Amygdala (tissue), 56 donors: Measurements from ENCODE around the gene ATP10B.

Experiments used
- DNase-seq, 56 donors: peaks; one replicate each; lab custom pipeline; 2025; lab: John Stamatoyannopoulos, UW

Gene ATP10B

GRCh38 chr5:160573318-160573717 is 278.7 kb downstream of the ATP10B start:
- no peak for DNase-seq

DNA sequence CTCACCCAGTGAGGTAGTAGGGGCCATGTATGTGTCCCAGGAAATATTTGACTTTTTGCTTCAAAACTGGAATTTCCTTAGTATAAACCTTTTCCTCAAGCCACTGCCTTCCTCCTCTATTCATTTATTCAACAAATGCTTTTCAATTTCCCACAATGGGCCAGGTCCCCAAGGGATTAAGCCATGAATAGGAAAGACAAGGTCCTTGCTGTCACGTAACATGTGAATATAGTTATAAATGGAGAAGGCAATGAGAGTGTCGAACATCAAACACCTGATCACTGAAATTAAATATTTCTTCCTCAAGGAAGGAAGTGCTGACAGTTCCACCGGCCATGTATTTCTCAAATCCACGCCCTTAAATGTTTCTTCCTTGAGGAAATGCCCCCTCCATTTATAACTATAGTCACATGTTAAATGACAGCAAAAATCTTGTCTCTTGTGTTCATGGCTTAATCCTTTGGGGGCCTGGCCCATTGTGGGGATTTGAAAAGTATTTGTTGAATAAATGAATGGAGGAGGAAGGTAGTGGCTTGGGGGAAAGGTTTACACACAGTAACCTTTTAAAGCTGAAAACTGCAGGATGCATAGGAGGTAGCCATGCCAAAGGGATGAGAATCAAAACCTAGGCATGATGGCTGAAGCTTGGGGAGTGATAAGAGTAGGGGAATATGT is 284.8 kb downstream of the ATP10B start:
- DNase-seq, result no peak

DNA sequence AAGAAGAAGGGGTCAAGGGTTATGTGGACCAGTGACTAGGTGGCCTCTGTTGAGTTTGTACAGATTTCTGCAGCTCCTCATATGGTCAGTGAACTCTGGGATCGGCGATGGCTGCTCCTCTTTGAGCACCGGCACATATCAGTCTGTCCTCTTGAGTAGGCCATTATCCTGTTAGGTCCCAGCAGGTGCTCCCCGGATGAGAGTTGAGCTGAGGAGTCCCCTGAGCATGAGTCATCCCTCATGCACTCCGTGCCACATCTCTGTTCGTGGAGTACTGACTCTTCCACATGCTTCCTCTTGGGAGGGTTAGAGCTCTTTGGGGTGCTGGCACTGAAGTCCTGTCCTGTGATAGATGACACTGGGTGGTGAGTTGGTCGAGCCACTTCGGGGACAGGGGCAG is 286.6 kb downstream of the ATP10B start:
- DNase-seq, result no peak

- DNase-seq, result no peak
Observed at GRCh38 chr5:160556846-160557245, 295.2 kb downstream of the ATP10B start.

DNA sequence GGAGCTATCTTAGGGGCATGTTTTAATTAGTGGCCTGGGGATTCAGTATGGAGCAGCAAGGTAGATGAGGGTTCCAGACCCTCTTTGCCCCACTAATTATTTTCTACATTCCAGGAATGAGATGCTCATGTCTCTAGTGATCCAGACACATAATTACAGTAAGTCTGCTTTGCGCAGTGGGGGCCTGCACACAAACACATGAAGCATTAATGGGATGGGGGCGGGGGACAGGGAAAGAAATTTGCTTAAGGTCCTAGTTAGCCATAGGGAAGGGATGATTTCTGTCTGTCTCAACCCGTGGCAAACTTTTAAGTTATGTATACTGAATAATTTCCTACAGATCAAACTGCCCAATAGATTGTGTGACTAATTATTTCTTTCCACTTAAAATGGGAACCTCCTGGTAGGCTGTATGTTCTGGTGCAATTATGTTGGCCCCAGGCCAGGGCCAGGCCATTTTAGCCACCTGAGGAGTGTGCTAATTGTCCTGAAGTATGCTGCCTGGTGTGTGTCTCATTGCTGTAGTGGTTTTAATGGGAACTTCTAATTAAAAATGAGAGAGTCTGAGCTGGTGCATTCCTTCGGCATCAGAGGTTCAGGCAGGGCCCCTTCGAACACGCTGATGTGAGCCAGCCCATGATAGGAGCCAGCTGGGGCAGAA is 295.9 kb downstream of the ATP10B start:
- DNase-seq, result no peak

DNA sequence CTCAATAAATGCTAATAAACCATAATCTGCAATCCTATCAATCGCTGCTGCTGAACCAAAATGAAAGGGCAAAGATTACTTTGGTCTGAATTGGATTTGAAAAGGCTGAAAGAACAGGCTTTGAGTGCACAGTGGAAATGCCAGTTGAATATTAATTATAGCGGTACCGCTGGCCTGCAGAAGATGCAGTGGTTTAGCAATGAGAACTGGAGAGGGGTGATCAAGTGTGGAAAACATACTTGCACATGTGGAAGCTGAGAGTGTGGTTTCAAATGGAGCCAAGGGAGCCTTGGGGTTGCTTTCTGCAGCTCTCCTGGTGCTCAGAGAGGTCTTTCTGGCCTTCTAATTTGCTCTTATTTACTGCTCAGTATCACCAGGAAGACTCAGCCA is 296.4 kb downstream of the ATP10B start:
- no peak for DNase-seq

DNA sequence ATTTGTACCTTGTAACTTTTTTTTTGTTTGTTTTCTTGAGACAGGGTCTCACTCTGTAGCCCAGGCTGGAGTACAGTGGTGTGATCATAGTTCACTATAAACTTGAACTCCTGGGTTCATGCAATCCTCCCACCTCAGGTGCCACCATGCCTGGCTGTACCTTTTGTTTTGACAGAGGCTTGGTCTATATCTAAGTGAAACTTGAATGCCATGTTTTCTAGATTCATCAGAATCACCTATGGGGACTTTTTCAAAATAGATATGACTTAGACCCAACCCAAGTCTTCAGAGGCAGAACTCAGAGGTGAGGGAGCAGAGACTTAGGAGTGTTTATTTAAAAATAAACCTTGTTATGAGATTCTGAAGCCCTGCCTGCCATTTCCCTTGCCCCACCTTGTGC is 301.9 kb downstream of the ATP10B start:
- no peak for DNase-seq

DNA sequence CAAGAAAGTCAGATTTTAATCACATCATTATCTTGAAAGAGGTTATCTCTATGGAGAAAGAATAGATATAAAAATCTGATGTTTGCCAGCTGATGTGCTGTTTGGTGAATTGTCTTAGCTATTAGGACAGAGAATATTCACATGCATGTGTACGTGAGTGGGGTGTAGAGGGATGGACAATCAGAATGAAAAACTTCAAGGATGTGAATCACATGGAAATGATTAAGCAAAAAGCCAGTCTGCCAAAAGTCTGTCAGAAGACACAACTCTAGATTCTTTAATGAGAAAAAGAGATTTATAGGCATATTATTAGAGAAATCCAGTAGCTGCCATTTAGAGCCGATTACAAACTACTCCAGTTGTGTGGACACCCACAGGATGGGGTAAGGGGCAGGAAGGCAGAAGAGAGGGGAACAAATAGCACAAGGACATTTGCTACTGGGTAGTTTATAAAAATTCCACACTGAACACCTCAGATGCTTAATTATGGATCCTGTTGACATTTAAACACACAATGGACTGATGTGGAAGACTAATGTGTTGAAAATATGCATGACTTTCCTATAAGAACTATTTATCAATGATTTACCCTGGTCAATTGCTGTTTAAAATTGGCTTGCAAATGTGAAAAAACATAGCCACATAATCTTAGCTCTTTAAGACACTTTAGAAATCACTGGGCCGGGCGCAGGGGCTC is 302.9 kb downstream of the ATP10B start:
- no peak for DNase-seq

DNA sequence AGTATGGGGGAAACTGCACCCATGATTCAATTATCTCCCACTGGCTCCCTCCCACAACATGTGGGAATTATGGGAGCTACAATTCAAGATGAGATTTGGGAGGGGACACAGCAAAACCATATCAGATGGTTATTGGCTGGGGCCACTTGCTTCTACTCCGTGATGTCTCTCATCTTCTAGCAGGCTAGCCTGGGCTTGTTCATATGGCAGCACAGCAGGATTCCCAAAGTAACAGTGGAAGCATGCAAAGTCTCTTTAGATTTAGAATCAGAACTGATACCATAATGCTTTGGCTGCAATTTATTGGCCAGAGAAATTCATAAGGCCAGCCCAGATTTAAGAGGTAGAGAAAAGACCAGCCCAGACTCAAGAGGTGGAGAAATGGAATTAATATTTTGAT is 304.1 kb downstream of the ATP10B start:
- DNase-seq, result no peak

DNA sequence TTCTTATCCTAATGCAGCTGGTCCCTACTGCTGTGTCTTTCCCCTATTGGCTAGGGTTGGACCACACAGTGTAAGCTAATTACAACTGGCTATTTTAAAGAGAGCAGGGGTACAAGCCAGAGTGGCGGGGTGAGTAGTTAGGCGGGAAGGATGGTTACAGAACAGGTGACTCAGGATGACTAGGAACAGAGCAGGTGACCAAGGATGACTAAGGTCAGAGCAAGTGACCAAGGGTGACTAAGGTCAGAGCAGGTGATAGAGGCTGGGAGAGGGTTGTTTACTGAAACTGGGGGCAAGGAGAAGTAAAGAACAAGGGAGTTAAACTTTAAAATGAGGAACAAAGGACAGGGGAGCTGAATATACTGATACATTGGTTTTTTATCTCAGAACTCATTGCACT is 304.9 kb downstream of the ATP10B start:
- DNase-seq, result no peak

GRCh38 chr5:160545832-160546231 is 306.2 kb downstream of the ATP10B start:
- no peak for DNase-seq

DNA sequence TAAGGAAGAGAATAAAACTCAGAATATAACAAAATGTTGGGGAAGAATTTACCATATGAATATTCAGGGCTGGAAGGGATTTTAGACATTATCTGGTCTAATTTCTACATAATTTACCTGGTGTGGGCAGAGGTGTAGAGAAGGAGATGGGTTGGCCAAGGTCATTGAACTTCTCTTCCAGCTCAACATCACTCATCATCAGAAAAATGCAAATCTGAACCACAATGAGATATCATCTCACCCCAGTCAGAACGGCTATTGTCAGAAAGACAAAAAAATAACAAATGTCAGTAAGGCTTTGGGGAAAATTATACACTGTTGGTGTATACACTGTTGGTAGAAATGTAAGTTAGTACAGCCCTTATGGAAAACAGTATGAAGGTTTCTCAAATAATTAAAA is 308.6 kb downstream of the ATP10B start:
- no peak for DNase-seq

DNA sequence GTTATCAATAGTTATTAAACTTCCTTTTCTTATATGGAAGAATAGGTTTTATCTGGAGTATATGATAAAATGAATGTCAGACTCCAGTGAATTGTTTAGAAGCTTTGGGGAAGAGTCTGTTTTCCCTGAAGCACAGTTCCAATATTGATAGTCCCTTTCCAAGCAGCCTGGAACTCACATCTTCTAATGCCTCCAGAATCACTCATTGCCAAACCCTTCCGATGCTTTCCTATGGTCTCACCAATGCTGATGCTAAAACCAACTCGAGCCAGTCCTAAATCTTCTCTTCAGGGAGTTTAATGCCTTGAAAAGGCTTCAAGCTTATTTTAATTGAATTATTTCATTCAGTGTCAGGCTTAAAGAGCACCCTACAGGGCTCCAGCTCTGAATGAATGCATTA is 309.2 kb downstream of the ATP10B start:
- no peak for DNase-seq

- DNase-seq, result no peak
Observed at GRCh38 chr5:160542281-160542680, 309.7 kb downstream of the ATP10B start.

DNA sequence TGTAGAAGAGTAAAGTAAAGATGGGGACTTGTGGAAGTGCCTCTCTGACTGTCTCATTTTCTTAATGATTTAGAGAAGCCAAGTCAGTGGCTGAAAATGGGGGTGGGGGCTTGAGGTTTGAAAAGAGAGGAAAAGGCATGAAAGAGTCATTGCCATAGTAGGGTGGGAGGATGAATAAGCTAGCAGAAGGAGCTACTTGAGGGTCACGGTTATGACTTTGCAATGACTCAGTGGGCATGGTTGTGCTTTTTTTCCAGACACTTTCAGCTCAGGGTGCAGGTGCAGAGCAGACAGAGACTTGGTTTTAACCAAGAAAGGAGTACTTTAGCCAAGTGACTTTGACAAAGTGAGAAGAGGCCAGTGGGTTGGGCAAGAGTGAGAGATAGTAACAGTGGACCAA is 312.6 kb downstream of the ATP10B start:
- no peak for DNase-seq

- no peak for DNase-seq
Observed at GRCh38 chr5:160537940-160538339, 314.1 kb downstream of the ATP10B start.

DNA sequence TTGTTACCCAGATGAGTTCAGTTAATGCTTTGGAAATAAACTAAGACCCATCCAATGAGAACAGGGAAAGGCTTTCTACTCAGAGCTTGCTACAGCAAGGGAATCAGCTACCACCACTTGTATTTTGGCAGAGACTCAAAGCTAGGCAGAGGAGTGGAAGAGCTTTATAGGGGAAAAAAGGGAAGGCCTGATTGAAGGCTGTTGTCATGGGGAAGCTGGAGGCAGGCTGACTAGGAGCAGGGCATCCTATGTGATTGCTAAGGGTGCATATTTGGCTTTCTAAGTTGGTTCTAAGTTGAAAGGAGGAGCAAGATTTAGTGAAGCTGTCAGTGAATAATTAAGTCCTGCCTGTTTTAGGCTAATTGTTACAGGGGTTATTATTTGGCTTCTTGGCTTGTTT is 314.9 kb downstream of the ATP10B start:
- DNase-seq, result no peak

DNA sequence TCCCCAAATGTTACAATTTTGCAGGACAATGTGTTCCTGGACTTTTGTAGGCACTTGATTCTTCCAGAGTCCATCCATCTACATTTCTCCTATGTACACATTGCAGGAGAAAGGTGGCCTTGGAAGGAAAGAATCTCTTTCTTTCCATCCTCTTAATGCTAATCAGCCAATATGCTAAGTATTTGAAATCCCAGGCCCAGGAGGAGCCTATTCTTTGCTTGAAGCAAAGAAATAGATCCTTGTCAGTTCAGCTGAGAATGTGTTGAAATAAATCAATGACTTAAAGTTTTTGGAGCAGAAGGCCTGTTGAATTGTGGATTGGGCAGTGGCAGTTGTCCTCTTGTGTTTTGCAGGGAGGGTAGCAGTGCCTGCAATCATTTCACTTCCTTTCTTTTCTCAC is 317.1 kb downstream of the ATP10B start:
- no peak for DNase-seq

GRCh38 chr5:160534125-160534524 is 317.9 kb downstream of the ATP10B start:
- no peak for DNase-seq

GRCh38 chr5:160525471-160526261 is 326.3 kb downstream of the ATP10B start:
- no peak for DNase-seq

DNA sequence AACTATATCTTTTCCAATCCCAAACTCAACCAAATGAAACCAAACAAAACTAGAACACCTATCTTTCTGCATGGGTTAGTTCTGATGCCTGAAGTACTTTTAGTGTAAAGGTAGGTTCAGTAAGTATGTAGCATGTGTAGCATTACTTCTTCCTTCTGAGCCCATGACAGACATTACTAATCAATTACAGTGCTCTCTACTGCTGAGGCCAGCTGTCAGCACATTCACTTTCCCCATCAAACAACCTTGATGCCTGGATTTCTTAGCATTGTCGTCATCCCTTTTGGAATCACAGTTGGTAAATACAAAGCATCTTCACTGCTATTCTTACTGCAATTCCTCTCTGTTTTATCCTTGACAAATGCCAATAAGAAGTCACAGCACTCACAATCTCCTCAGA is 327.2 kb downstream of the ATP10B start:
- DNase-seq, result no peak
